GM12865 (cell line): Measurements from ENCODE around the gene MAP3K9.

Source experiments
- DNase-seq: peaks from one replicate; pipeline ENCODE4 v3.0.0; 2010; ENCODE audit warnings: low read depth
- H3K4me3 ChIP-seq: 2 replicates; pipeline ENCODE4 v1.5.1; 2011; ENCODE audit warnings: mild to moderate bottlenecking, low read depth, low read length, control low read depth
- TF ChIP-seq, protein P1 (sequence below): IDR thresholded peaks from 2 replicates; pipeline ENCODE4 v1.5.1; 2011; ENCODE audit warnings: low read length, control low read depth, low read depth, inconsistent platforms; ENCODE audit not compliant: insufficient read depth; ENCODE audit errors: missing control alignments

The MAP3K9 gene

DNA sequence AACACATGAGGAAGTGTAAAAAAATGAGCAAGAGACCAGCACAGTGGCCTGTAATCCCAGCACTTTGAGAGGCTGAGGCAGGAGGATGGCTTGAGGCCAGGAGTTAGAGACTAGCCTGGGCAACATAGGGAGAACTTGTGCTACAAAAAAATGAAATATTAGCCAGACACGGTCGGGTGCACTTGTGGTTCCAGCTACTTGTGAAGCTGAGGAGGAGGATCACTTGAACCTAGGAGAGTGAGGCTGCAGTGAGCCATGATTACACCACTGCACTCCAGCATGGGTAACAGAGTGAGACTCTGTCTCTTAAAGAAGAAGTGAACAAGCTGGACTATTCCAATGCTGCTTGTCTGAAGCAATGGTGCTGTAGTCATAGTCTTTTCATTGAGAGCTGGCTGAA, 36.3 kb upstream of the MAP3K9 start:
- H3K4me3 ChIP-seq = no peak overlapping the region
- TF ChIP-seq, protein P1, sequence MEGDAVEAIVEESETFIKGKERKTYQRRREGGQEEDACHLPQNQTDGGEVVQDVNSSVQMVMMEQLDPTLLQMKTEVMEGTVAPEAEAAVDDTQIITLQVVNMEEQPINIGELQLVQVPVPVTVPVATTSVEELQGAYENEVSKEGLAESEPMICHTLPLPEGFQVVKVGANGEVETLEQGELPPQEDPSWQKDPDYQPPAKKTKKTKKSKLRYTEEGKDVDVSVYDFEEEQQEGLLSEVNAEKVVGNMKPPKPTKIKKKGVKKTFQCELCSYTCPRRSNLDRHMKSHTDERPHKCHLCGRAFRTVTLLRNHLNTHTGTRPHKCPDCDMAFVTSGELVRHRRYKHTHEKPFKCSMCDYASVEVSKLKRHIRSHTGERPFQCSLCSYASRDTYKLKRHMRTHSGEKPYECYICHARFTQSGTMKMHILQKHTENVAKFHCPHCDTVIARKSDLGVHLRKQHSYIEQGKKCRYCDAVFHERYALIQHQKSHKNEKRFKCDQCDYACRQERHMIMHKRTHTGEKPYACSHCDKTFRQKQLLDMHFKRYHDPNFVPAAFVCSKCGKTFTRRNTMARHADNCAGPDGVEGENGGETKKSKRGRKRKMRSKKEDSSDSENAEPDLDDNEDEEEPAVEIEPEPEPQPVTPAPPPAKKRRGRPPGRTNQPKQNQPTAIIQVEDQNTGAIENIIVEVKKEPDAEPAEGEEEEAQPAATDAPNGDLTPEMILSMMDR = no peak
- DNase-seq = no peak

DNA sequence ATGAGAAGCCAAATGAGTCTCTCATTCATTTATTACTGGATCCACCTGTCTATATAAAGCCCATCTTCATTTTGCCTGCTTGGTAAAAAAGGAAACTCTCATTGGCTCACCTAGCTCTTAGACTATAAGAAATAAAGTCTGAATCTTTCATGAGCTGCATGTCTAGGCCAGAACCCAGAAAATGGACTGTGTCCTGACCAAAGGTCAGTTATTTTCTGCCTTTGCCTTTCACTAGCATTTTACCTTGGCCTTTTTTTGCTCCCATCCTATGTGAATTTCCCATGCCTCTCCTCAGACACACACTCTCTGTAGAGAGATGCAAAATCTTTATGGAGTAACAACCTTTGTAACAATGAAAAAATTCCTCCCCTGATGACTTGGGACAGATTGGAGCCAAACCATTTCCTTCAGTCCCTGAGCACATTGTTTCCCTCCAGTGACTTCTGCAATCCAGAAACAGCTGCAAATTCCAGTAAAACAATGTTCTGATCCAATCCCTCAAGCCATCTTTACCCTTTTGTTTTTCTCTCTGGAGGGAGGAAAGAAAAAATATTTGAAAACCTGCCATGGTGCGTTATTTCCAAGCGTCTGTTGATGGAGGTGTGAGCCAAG, 33.6 kb upstream of the MAP3K9 start:
- no peak overlapping the region for H3K4me3 ChIP-seq
- no peak for DNase-seq
- TF ChIP-seq, protein P1 = no peak

DNA sequence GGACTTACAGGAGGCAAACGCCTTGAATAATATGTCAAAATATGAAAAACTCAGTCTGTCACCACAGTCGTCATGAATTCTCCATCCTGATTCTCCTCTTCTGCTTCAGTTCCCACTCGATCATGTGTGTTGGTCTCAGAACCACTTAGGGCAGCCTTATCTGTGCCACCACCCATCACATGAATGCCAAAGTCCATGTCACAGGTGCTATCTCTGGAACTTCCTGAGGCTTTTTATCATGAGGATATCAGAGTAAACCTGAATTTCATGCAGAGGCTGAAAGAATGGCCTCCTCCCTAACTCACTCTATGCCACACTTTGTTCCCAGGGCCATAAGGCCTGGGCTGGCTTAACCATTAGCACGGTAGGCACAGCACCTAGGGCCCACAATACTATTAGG, 28.8 kb upstream of the MAP3K9 start:
- DNase-seq = no peak
- no peak overlapping the region for H3K4me3 ChIP-seq
- TF ChIP-seq, protein P1 = no peak

DNA sequence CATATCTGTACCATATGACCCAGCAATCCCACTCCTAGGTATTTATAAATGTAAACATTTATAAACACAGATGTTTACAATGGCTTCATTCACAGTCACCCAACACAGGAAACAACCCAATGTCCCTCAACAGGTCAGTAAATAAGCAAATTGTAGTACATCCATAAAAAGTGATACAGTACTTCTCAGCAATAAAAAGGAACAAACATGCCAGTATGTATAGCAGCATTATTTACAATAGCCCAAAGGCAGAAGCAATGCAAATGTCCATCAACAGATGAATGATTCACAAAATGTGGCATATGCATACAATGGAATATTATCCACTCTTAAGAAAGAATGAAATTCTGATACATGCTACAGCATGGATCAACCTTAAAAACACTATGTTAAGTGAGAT, 27.6 kb upstream of the MAP3K9 start:
- H3K4me3 ChIP-seq = no peak overlapping the region
- no peak for DNase-seq
- TF ChIP-seq, protein P1 = no peak

DNA sequence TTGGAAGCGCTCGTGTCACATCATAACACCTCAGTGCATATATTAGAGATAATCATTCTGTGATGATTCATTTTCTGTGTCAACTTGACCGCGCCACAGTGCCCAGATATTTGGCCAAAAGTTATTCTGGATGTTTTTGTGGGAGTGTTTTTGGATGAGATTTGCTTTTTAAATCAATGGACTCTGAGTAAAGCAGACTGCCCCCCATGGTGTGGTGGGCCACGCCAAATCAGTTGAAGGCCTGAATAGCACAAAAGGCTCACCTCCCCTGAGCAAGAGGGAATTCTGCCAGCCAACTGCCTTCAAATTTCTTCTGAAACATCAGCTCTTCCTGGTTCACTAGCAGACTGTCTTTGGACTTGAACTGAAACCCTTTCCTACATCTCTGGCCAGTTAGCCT, 24.6 kb upstream of the MAP3K9 start:
- TF ChIP-seq, protein P1 = no peak
- no peak for DNase-seq
- no peak overlapping the region for H3K4me3 ChIP-seq

DNA sequence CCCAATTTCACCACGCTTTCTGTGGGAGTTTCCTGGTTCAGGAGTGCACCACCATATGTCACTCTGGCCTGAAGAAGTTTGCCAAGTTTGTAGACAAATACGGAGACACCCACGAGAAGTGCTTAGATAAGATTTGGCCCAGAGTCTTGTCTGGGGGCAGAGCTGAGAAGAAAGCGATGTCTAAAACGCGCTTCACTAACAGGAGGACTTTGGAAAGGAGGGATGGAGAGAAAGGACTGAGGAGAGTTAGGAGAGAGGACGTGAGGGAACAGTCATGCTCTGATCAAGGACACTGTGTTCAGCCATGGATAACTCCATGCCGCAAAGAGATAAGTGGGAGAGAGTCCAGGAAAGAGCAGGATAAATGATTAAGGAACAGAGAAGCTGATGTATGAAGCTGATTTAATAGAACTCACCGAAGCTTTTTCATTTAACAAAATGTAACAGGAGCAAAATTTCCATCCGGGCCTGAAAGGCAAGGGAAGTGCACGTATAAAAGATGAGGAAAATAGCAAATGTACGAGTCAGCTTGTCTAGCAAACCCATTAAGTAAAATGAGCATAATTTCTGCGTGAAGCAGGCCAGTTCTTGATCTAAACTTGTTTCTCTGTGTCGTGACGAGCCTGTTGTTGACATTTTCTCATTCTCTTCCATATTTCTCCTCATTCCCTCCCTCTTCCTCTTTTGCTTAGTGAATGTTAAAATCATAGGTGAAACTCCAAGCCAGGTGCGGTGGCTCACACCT, 23.4 kb upstream of the MAP3K9 start:
- H3K4me3 ChIP-seq = no peak overlapping the region
- TF ChIP-seq, protein P1 = no peak
- no peak for DNase-seq
